ENCODE measurements around the gene MYO1B. TPM values are rescaled to one million over a fixed set of nuclear protein-coding genes. Genes with fewer than 3 reads are reported as not detected.

Gene MYO1B
- total and polyA plus RNA-seq, 2 donors = 26.5 to 28.5 TPM

- no peaks in the 10 kb centered on the region for H3K27me3 ChIP-seq (ENCODE audit: control insufficient read depth in 2 of 2, insufficient read depth in 1 of 2, low read length in 1 of 2)
- no peaks in the 10 kb centered on the region for H3K36me3 ChIP-seq (ENCODE audit: control insufficient read depth in 2 of 2, insufficient read depth in 2 of 2, low read length in 1 of 2)
- H3K27ac ChIP-seq (ENCODE audit: low read depth in 1 of 2, low read length in 1 of 2) = no peak overlapping the region
- no peaks in the 10 kb centered on the region for H3K9me3 ChIP-seq (ENCODE audit: control insufficient read depth in 2 of 2, insufficient read depth in 1 of 2, low read length in 1 of 2)
- DNase-seq (ENCODE audit: low read depth in 6 of 9, low spot score in 9 of 9) = no peak
- H3K4me1 ChIP-seq (ENCODE audit: control insufficient read depth in 2 of 2, insufficient read depth in 2 of 2, low read length in 2 of 2) = no peaks in the 10 kb centered on the region
- WGBS = 97% methylated on average over 2 of the region's 2 CpGs
- H3K4me3 ChIP-seq (ENCODE audit: low read length in 2 of 2) = no peak overlapping the region
Measured at GRCh38 chr2:191347154-191347553, 102.0 kb downstream of the MYO1B start.

- Histone ChIP-seq H3K4me3 (ENCODE audit: low read length in 2 of 2) (no peak overlapping the region), H3K4me1 (ENCODE audit: control insufficient read depth in 2 of 2, insufficient read depth in 2 of 2, low read length in 2 of 2) (no peaks in the 10 kb centered on the region), H3K36me3 (ENCODE audit: control insufficient read depth in 2 of 2, insufficient read depth in 2 of 2, low read length in 1 of 2) (no peaks in the 10 kb centered on the region), H3K27me3 (ENCODE audit: control insufficient read depth in 2 of 2, insufficient read depth in 1 of 2, low read length in 1 of 2) (no peaks in the 10 kb centered on the region), H3K9me3 (ENCODE audit: control insufficient read depth in 2 of 2, insufficient read depth in 1 of 2, low read length in 1 of 2) (no peaks in the 10 kb centered on the region), H3K27ac (ENCODE audit: low read depth in 1 of 2, low read length in 1 of 2) (no peak overlapping the region)
- no peak for DNase-seq (ENCODE audit: low read depth in 6 of 9, low spot score in 9 of 9)
- 96% methylated on average over 4 of the region's 4 CpGs for WGBS
Measured at GRCh38 chr2:191347881-191348280, 102.7 kb downstream of the MYO1B start.

DNA sequence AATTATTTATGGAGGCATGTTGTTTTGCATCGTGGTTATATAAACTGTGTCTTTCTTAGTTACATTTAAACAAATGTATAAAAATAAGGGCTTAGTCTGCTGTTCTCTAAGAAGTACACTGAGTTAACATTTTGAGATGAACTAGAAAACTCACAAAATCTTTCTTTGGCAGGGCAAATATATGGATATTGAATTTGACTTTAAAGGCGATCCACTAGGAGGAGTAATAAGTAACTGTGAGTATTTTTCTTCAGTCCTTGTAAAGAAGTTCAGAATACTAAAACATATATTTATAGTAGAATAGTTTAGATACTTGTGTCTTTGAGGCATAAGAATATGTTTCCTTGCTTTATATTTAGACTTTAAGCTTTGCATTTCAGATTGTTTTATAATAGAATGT, 104.8 kb downstream of the MYO1B start:
- DNase-seq (ENCODE audit: low read depth in 6 of 9, low spot score in 9 of 9) = no peak
- no peak overlapping the region for H3K27ac ChIP-seq (ENCODE audit: low read depth in 1 of 2, low read length in 1 of 2)
- no peak overlapping the region for H3K4me3 ChIP-seq (ENCODE audit: low read length in 2 of 2)
- H3K27me3 ChIP-seq (ENCODE audit: control insufficient read depth in 2 of 2, insufficient read depth in 1 of 2, low read length in 1 of 2) = no peaks in the 10 kb centered on the region
- H3K9me3 ChIP-seq (ENCODE audit: control insufficient read depth in 2 of 2, insufficient read depth in 1 of 2, low read length in 1 of 2) = peaks cover 0 to 1% of the 10 kb centered on the region in 2 donors
- no peaks in the 10 kb centered on the region for H3K36me3 ChIP-seq (ENCODE audit: control insufficient read depth in 2 of 2, insufficient read depth in 2 of 2, low read length in 1 of 2)
- no peaks in the 10 kb centered on the region for H3K4me1 ChIP-seq (ENCODE audit: control insufficient read depth in 2 of 2, insufficient read depth in 2 of 2, low read length in 2 of 2)
- WGBS = 96% methylated on average over 2 of the region's 2 CpGs

GRCh38 chr2:191350826-191351225, 105.6 kb downstream of the MYO1B start:
- H3K4me3 ChIP-seq (ENCODE audit: low read length in 2 of 2) = no peak overlapping the region
- no peak overlapping the region for H3K27ac ChIP-seq (ENCODE audit: low read depth in 1 of 2, low read length in 1 of 2)
- WGBS = 55% methylated on average over 2 of the region's 2 CpGs
- peaks cover 0 to 3% of the 10 kb centered on the region in 2 donors for H3K9me3 ChIP-seq (ENCODE audit: control insufficient read depth in 2 of 2, insufficient read depth in 1 of 2, low read length in 1 of 2)
- no peak for DNase-seq (ENCODE audit: low read depth in 6 of 9, low spot score in 9 of 9)
- no peaks in the 10 kb centered on the region for H3K27me3 ChIP-seq (ENCODE audit: control insufficient read depth in 2 of 2, insufficient read depth in 1 of 2, low read length in 1 of 2)
- no peaks in the 10 kb centered on the region for H3K36me3 ChIP-seq (ENCODE audit: control insufficient read depth in 2 of 2, insufficient read depth in 2 of 2, low read length in 1 of 2)
- no peaks in the 10 kb centered on the region for H3K4me1 ChIP-seq (ENCODE audit: control insufficient read depth in 2 of 2, insufficient read depth in 2 of 2, low read length in 2 of 2)

- Histone ChIP-seq H3K36me3 (ENCODE audit: control insufficient read depth in 2 of 2, insufficient read depth in 2 of 2, low read length in 1 of 2) (no peaks in the 10 kb centered on the region), H3K27ac (ENCODE audit: low read depth in 1 of 2, low read length in 1 of 2) (no peak overlapping the region), H3K27me3 (ENCODE audit: control insufficient read depth in 2 of 2, insufficient read depth in 1 of 2, low read length in 1 of 2) (no peaks in the 10 kb centered on the region), H3K4me3 (ENCODE audit: low read length in 2 of 2) (no peak overlapping the region), H3K9me3 (ENCODE audit: control insufficient read depth in 2 of 2, insufficient read depth in 1 of 2, low read length in 1 of 2) (peaks cover 0 to 3% of the 10 kb centered on the region in 2 donors), H3K4me1 (ENCODE audit: control insufficient read depth in 2 of 2, insufficient read depth in 2 of 2, low read length in 2 of 2) (no peaks in the 10 kb centered on the region)
- DNase-seq (ENCODE audit: low read depth in 6 of 9, low spot score in 9 of 9) = no peak
- 98% methylated on average over 3 of the region's 3 CpGs for WGBS
Measured at GRCh38 chr2:191351298-191351697, 106.1 kb downstream of the MYO1B start.

DNA sequence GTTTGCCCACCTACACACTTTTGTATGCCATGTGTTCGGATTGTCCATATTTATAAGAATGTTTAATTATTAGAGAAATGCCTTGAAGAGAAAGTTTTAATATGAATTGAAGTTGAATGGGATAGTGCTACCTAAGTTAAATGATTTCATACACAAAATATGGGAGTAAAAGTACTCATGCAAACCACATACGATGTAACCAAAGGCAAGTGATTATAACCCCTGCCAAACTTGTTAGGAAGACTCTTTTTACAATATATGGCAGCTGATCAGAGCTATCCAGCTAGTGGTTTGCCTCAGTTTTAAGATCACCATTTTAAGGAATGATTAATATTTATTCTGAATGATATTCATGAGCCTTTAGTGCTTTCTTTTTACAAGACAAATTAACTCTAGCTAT, 106.7 kb downstream of the MYO1B start:
- Histone ChIP-seq H3K27ac (ENCODE audit: low read depth in 1 of 2, low read length in 1 of 2) (no peak overlapping the region), H3K27me3 (ENCODE audit: control insufficient read depth in 2 of 2, insufficient read depth in 1 of 2, low read length in 1 of 2) (no peaks in the 10 kb centered on the region), H3K4me3 (ENCODE audit: low read length in 2 of 2) (no peak overlapping the region), H3K36me3 (ENCODE audit: control insufficient read depth in 2 of 2, insufficient read depth in 2 of 2, low read length in 1 of 2) (no peaks in the 10 kb centered on the region), H3K9me3 (ENCODE audit: control insufficient read depth in 2 of 2, insufficient read depth in 1 of 2, low read length in 1 of 2) (peaks cover 0 to 3% of the 10 kb centered on the region in 2 donors), H3K4me1 (ENCODE audit: control insufficient read depth in 2 of 2, insufficient read depth in 2 of 2, low read length in 2 of 2) (no peaks in the 10 kb centered on the region)
- 97% methylated on average over 2 of the region's 2 CpGs for WGBS
- DNase-seq (ENCODE audit: low read depth in 6 of 9, low spot score in 9 of 9) = no peak

- Histone ChIP-seq H3K9me3 (ENCODE audit: control insufficient read depth in 2 of 2, insufficient read depth in 1 of 2, low read length in 1 of 2) (peaks cover 0 to 3% of the 10 kb centered on the region in 2 donors), H3K4me1 (ENCODE audit: control insufficient read depth in 2 of 2, insufficient read depth in 2 of 2, low read length in 2 of 2) (no peaks in the 10 kb centered on the region), H3K27ac (ENCODE audit: low read depth in 1 of 2, low read length in 1 of 2) (no peak overlapping the region), H3K36me3 (ENCODE audit: control insufficient read depth in 2 of 2, insufficient read depth in 2 of 2, low read length in 1 of 2) (no peaks in the 10 kb centered on the region), H3K27me3 (ENCODE audit: control insufficient read depth in 2 of 2, insufficient read depth in 1 of 2, low read length in 1 of 2) (no peaks in the 10 kb centered on the region), H3K4me3 (ENCODE audit: low read length in 2 of 2) (no peak overlapping the region)
- 98% methylated on average over 2 of the region's 2 CpGs for WGBS
- no peak for DNase-seq (ENCODE audit: low read depth in 6 of 9, low spot score in 9 of 9)
Measured at GRCh38 chr2:191352536-191352935, 107.3 kb downstream of the MYO1B start.

DNA sequence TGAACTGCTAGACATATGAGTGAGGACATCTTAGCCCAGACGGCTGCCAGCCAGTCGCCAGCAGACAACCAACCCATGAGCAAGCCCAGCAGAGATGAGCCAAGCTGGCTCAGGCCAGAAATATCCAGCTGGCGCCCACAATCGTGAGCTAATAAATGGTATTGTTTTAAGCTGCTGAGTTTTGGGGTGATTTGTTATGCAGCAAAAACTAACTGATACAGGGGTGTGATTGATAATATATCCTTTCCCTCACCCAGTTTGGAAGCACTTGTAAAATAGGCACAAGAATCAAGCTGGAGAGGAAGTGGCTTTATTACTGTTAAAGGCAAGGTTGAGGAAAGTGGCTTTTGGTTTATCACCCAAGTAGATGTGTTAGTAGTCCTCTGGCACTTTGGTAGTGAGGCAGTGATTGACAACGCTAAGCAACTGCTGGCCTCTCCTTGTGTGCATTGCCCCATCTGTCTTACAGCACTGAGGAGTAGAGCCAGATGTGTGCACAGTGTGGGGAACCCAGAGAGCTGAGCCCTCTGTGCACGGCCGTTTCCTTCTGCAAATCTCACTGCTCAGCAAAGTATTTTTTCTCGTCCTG, 110.1 kb downstream of the MYO1B start:
- 97% methylated on average over 8 of the region's 8 CpGs for WGBS
- Histone ChIP-seq H3K9me3 (ENCODE audit: control insufficient read depth in 2 of 2, insufficient read depth in 1 of 2, low read length in 1 of 2) (peaks cover 0 to 3% of the 10 kb centered on the region in 2 donors), H3K27me3 (ENCODE audit: control insufficient read depth in 2 of 2, insufficient read depth in 1 of 2, low read length in 1 of 2) (no peaks in the 10 kb centered on the region), H3K4me1 (ENCODE audit: control insufficient read depth in 2 of 2, insufficient read depth in 2 of 2, low read length in 2 of 2) (no peaks in the 10 kb centered on the region), H3K27ac (ENCODE audit: low read depth in 1 of 2, low read length in 1 of 2) (no peak overlapping the region), H3K36me3 (ENCODE audit: control insufficient read depth in 2 of 2, insufficient read depth in 2 of 2, low read length in 1 of 2) (no peaks in the 10 kb centered on the region), H3K4me3 (ENCODE audit: low read length in 2 of 2) (no peak overlapping the region)
- no peak for DNase-seq (ENCODE audit: low read depth in 6 of 9, low spot score in 9 of 9)

- peaks cover 0 to 3% of the 10 kb centered on the region in 2 donors for H3K9me3 ChIP-seq (ENCODE audit: control insufficient read depth in 2 of 2, insufficient read depth in 1 of 2, low read length in 1 of 2)
- H3K36me3 ChIP-seq (ENCODE audit: control insufficient read depth in 2 of 2, insufficient read depth in 2 of 2, low read length in 1 of 2) = no peaks in the 10 kb centered on the region
- no peak for DNase-seq (ENCODE audit: low read depth in 6 of 9, low spot score in 9 of 9)
- H3K27me3 ChIP-seq (ENCODE audit: control insufficient read depth in 2 of 2, insufficient read depth in 1 of 2, low read length in 1 of 2) = no peaks in the 10 kb centered on the region
- 99% methylated on average over 1 of the region's 1 CpG for WGBS
- no peak overlapping the region for H3K27ac ChIP-seq (ENCODE audit: low read depth in 1 of 2, low read length in 1 of 2)
- H3K4me1 ChIP-seq (ENCODE audit: control insufficient read depth in 2 of 2, insufficient read depth in 2 of 2, low read length in 2 of 2) = no peaks in the 10 kb centered on the region
- H3K4me3 ChIP-seq (ENCODE audit: low read length in 2 of 2) = no peak overlapping the region
Measured at GRCh38 chr2:191357678-191358077, 112.5 kb downstream of the MYO1B start.

All from thymus (tissue), 11 donors.